Colonic mucosa (tissue), 4 donors: ENCODE measurements around the gene GSTCD. TPM values are rescaled to one million over a fixed set of nuclear protein-coding genes. Genes with fewer than 3 reads are reported as not detected.

Experiments
- DNase-seq: peaks from one replicate; pipeline ENCODE4 v3.0.0-alpha.2; 2020
- H3K27ac ChIP-seq: fragments of 200-600 bp; one replicate; pipeline ENCODE4 v1.8.0; 2021
- H3K27me3 ChIP-seq: fragments of 200-600 bp; one replicate; pipeline ENCODE4 v1.8.0; 2021
- H3K36me3 ChIP-seq: fragments of 200-600 bp; one replicate; pipeline ENCODE4 v1.8.0; 2021
- H3K4me1 ChIP-seq: fragments of 200-600 bp; one replicate; pipeline ENCODE4 v1.8.0; 2021; ENCODE audit warnings: mild to moderate bottlenecking
- H3K4me3 ChIP-seq: fragments of 200-600 bp; one replicate; pipeline ENCODE4 v1.8.0; 2021
- H3K9ac ChIP-seq, 2 donors: one replicate each; pipeline ENCODE4 v1.7.0; 2013; ENCODE audit warnings: control low read depth in 2 of 2, low read depth in 2 of 2, low read length in 2 of 2
- H3K9me3 ChIP-seq: fragments of 200-600 bp; one replicate; pipeline ENCODE4 v1.8.0; 2021
- CTCF ChIP-seq: fragments of 200-600 bp; IDR thresholded peaks from one replicate; pipeline ENCODE4 v1.8.0; 2022; ENCODE audit warnings: antibody characterized with exemption, mild to moderate bottlenecking
- intact Hi-C: fragments of 100-400 bp; cut with DNase I; formaldehyde crosslinking; loops from one replicate; pipeline ENCODE4 v1.14.1; 2022
- total RNA-seq, 2 donors: library from RNA; stranded (reverse); fragmentation: NEBNext Ultra II Directional in 1 of 2; extraction: Animal tissue kit (Norgen Biotek cat#: 25700) in 1 of 2; gene quantifications; one replicate each; pipeline ENCODE4 v1.2.1, GENCODE V29; 2021
- donor health status: healthy.
- donor health status: DM: no; HTN: no; CAD: no.
- donor health status: DM: no; HTN: no; CAD: no.

GSTCD gene
- 10 to 100 TPM in 1 of 2 donors, 1 to 10 TPM in 1; 9.0 to 17.5 TPM for total RNA-seq

- TF ChIP-seq CTCF: no peak
- Histone ChIP-seq H3K27ac (peak within 1 kb of the TSS; percentile 89), H3K4me3 (peak within 1 kb of the TSS; percentile 97), H3K9ac (peak within 1 kb of the TSS; percentile 83 to 90), H3K9me3 (no peaks in the 10 kb centered on the region), H3K4me1 (peaks cover 6% of the 10 kb centered on the region), H3K27me3 (no peaks in the 10 kb centered on the region), H3K36me3 (no peaks in the 10 kb centered on the region)
- DNase-seq: peak; percentile 96
- intact Hi-C loops: loop anchor here (10.0 kb wide), 1 partner anchor 184 kb away; no protein-coding TSS in a partner anchor
Observed at GRCh38 chr4:105708181-105709080, at the start of gene GSTCD, which contains the start of gene INTS12. TSS of gene GSTCD (plus strand) at chr4:105708784. CDS start at chr4:105717614, 8,830 bp downstream. TSS of gene INTS12 (minus strand) at chr4:105708689. CDS start at chr4:105700005, 8,684 bp downstream.

DNA sequence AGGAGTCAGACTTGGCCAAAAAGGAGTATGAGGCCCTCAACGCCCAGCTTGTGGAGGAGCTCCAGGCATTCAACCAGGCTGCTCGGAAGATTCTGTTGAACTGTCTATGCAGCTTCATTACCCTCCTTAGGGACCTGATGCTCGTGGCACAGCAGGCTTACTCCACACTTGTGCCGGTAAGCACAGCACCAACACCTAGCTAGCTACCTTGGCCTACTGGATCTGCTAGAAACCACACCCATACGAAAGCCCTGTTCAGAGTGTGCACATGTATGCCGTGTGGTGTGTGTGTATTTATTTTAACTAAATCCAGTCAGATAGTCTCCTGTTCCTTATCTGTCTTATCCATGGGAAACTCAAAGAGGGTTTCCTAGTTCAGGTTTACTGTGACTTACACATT, 49.4 kb upstream of the GSTCD start:
- no peak overlapping the region for H3K4me3 ChIP-seq
- no peaks in the 10 kb centered on the region for H3K4me1 ChIP-seq
- H3K9me3 ChIP-seq: no peaks in the 10 kb centered on the region
- no peaks in the 10 kb centered on the region for H3K27me3 ChIP-seq
- no peak overlapping the region for H3K9ac ChIP-seq
- no peak for DNase-seq
- no peaks in the 10 kb centered on the region for H3K36me3 ChIP-seq
- TF ChIP-seq CTCF: no peak
- no peak overlapping the region for H3K27ac ChIP-seq
- intact Hi-C loops: no loop called here

GRCh38 chr4:105661028-105661427, 47.6 kb upstream of the GSTCD start:
- TF ChIP-seq CTCF: no peak
- Histone ChIP-seq H3K4me3 (no peak overlapping the region), H3K27ac (no peak overlapping the region), H3K36me3 (no peaks in the 10 kb centered on the region), H3K4me1 (no peaks in the 10 kb centered on the region), H3K9me3 (no peaks in the 10 kb centered on the region), H3K9ac (no peak overlapping the region), H3K27me3 (no peaks in the 10 kb centered on the region)
- intact Hi-C loops: no loop called here
- DNase-seq: no peak

DNA sequence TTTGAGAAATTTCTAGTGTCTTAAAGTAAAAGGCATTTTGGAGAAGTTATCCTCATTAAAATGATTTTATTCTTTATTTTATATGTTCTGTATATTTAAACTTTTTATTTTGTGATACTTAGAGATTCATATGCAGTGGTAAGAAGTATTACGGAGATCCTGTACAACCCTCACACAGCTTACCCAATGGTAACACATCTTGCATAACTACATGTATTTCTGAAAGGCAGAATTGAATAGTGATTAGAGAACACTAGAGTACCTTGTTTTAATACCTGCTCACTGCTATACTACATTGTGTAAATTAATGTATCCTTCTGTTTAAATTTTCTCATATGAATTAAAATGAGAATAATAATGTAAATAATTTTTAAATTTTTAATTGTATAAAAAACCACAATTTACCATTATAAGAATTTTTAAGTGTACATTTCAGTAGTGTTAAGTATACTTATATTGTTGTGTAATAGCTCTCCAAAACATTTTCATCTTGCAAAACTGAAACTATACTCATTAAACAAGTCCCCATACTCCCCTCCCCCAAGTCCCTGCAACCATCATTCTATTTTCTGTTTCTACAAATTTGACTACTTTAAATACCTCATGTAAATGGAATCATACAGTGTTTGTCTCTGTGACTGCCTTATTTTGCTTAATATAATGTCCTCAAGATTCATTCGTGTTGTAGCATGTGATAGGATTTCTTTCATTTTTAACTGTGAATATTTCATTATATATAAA, 45.5 kb upstream of the GSTCD start:
- no peak for DNase-seq
- no peak overlapping the region for H3K4me3 ChIP-seq

More for the DNA sequence above, 45.5 kb upstream of the GSTCD start:
- H3K4me1 ChIP-seq: no peaks in the 10 kb centered on the region
- intact Hi-C loops: no loop called here
- no peaks in the 10 kb centered on the region for H3K36me3 ChIP-seq
- H3K27ac ChIP-seq: no peak overlapping the region
- no peaks in the 10 kb centered on the region for H3K9me3 ChIP-seq
- H3K27me3 ChIP-seq: no peaks in the 10 kb centered on the region
- no peak overlapping the region for H3K9ac ChIP-seq
- TF ChIP-seq CTCF: no peak
